HG02759 (cell line): ENCODE measurements around the gene LMAN2.
A peak's percentile ranks its signal among the peaks of the same experiment; 100 is the strongest.
"Not testable (repeated sequence)": the region's sequence is repeated elsewhere in the genome, so short reads cannot be mapped to it uniquely, and the experiment has no call there.

ENCODE experiments used
- ATAC-seq: cut with Tn5 transposase; IDR thresholded peaks from one replicate; pipeline ENCODE4 v1.9.1; 2021; ENCODE audit warnings: mild to moderate bottlenecking, moderate library complexity; ENCODE audit not compliant: unreplicated experiment

The LMAN2 gene

GRCh38 chr5:177365845-177366527, 14.5 kb upstream of the LMAN2 start:
- no peak for ATAC-seq

- ATAC-seq, result no peak
Observed at GRCh38 chr5:177364159-177364962, 12.9 kb upstream of the LMAN2 start.

- ATAC-seq, result no peak
Observed at GRCh38 chr5:177363565-177363964, 12.1 kb upstream of the LMAN2 start.

GRCh38 chr5:177362610-177363507, 11.4 kb upstream of the LMAN2 start:
- peak; percentile 56 for ATAC-seq

- no peak for ATAC-seq
Observed at GRCh38 chr5:177362292-177362609, 10.8 kb upstream of the LMAN2 start.

- ATAC-seq, result no peak
Observed at GRCh38 chr5:177361418-177362291, 10.2 kb upstream of the LMAN2 start.

- not testable (repeated sequence) for ATAC-seq
Observed at GRCh38 chr5:177360740-177361139, 9.3 kb upstream of the LMAN2 start.

GRCh38 chr5:177359860-177360259, 8.4 kb upstream of the LMAN2 start:
- ATAC-seq, result no peak

- ATAC-seq, result no peak
Observed at GRCh38 chr5:177359451-177359851, 8.0 kb upstream of the LMAN2 start.

GRCh38 chr5:177358370-177358819, 6.9 kb upstream of the LMAN2 start:
- ATAC-seq, result no peak

- ATAC-seq, result peak; percentile 91
Observed at GRCh38 chr5:177357459-177358351, 6.2 kb upstream of the LMAN2 start, which contains the start of gene RGS14. RGS14 (plus strand) TSS chr5:177357924; CDS start chr5:177358025, 101 bp downstream.

GRCh38 chr5:177357146-177357458, 5.6 kb upstream of the LMAN2 start:
- ATAC-seq, result no peak

GRCh38 chr5:177356746-177357145, 5.3 kb upstream of the LMAN2 start:
- no peak for ATAC-seq

- ATAC-seq, result no peak
Observed at GRCh38 chr5:177355868-177356168, 4.3 kb upstream of the LMAN2 start.

- ATAC-seq, result no peak
Observed at GRCh38 chr5:177355162-177355867, 3.8 kb upstream of the LMAN2 start.

- ATAC-seq, result no peak
Observed at GRCh38 chr5:177354711-177355110, 3.2 kb upstream of the LMAN2 start.

GRCh38 chr5:177354256-177354655, 2.8 kb upstream of the LMAN2 start:
- ATAC-seq, result no peak

GRCh38 chr5:177353093-177353492, 1.6 kb upstream of the LMAN2 start:
- ATAC-seq, result no peak

- peak; percentile 17 for ATAC-seq
Observed at GRCh38 chr5:177350776-177351391, 584 bp downstream of the LMAN2 start.
